SH-SY5Y (cell line): ENCODE measurements around the gene MEF2A.

Source experiments
- GATA2 ChIP-seq: IDR thresholded peaks from 2 replicates; pipeline ENCODE4 v1.6.1; 2011; ENCODE audit warnings: mild to moderate bottlenecking, low read depth, low read length
- GATA3 ChIP-seq: IDR thresholded peaks from 2 replicates; pipeline ENCODE4 v1.6.1; 2011; ENCODE audit warnings: low read depth, mild to moderate bottlenecking, low read length, moderate library complexity

- TF ChIP-seq GATA2: no peak
- TF ChIP-seq GATA3: no peak
These were observed 111.9 kb downstream of the MEF2A start for GRCh38 chr15:99677540-99678134.
